HEK293 (cell line): ENCODE measurements around the gene FBXL7.

Experiments used
- CTCF ChIA-PET: fragments of 350-600 bp; formaldehyde crosslinking; extraction: SDS; loops from one replicate; lab custom pipeline; 2021; ENCODE audit warnings: antibody characterized with exemption; lab: Yijun Ruan, JAX
- POLR2A ChIA-PET: fragments of 300-600 bp; formaldehyde crosslinking; extraction: SDS; loops from one replicate; lab custom pipeline; 2020; ENCODE audit warnings: antibody characterized with exemption, inconsistent platforms; lab: Yijun Ruan, JAX
- H3K27ac ChIP-seq: fragments of 200-500 bp; sonication (Bioruptor generic); 2 replicates; pipeline ENCODE4 v1.5.1; 2014; ENCODE audit warnings: low read depth, low read length, control low read depth, inconsistent platforms; ENCODE audit errors: extremely low read depth
- H3K36me3 ChIP-seq, 2 experiments: fragments of 200-500 bp in 1 of 2; sonication (Bioruptor generic) in 1 of 2; 1 replicate in 1 of 2; 2 replicates in 1 of 2; pipeline ENCODE4 v1.5.1; 2014 to 2017; ENCODE audit warnings: inconsistent platforms in 2 of 2, low read length in 2 of 2; ENCODE audit not compliant: control insufficient read depth in 2 of 2, insufficient read depth in 1 of 2
- H3K4me1 ChIP-seq: fragments of 200-500 bp; sonication (Bioruptor generic); 2 replicates; pipeline ENCODE4 v1.5.1; 2014; ENCODE audit warnings: mild to moderate bottlenecking, low read length, inconsistent platforms; ENCODE audit not compliant: control insufficient read depth, insufficient read depth
- H3K4me3 ChIP-seq: 2 replicates; pipeline ENCODE4 v1.5.1; 2011; ENCODE audit warnings: low read depth, mild to moderate bottlenecking, control low read depth, low read length, moderate library complexity
- H3K9me3 ChIP-seq: fragments of 200-500 bp; sonication (Bioruptor generic); 2 replicates; pipeline ENCODE4 v1.5.1; 2014; ENCODE audit warnings: low read depth, low read length, inconsistent platforms; ENCODE audit not compliant: control insufficient read depth, insufficient read depth
- BCL11A ChIP-seq: fragments of 450-650 bp; formaldehyde crosslinking; IDR thresholded peaks from 2 replicates; pipeline ENCODE4 v1.5.1; 2016; ENCODE audit warnings: low read depth, missing biosample characterization, missing genetic modification characterization
- GLI2 ChIP-seq: fragments of 450-650 bp; formaldehyde crosslinking; IDR thresholded peaks from 2 replicates; pipeline ENCODE4; 2017; ENCODE audit warnings: missing biosample characterization, missing genetic modification characterization, low read depth, borderline replicate concordance
- GLIS1 ChIP-seq: fragments of 450-650 bp; formaldehyde crosslinking; IDR thresholded peaks from 2 replicates; pipeline ENCODE4 v1.5.1; 2016; ENCODE audit warnings: missing biosample characterization, missing genetic modification characterization
- HOXC10 ChIP-seq: sonication (generic); formaldehyde crosslinking; IDR thresholded peaks from 2 replicates; pipeline ENCODE4 v1.8.1; 2023; ENCODE audit warnings: mild to moderate bottlenecking, missing genetic modification reagents
- KLF1 ChIP-seq: fragments of 450-650 bp; formaldehyde crosslinking; IDR thresholded peaks from 2 replicates; pipeline ENCODE4 v1.5.1; 2016; ENCODE audit warnings: missing biosample characterization, missing genetic modification characterization
- KLF10 ChIP-seq: fragments of 450-650 bp; IDR thresholded peaks from 2 replicates; pipeline ENCODE4 v1.5.1; 2018; ENCODE audit warnings: missing biosample characterization, mild to moderate bottlenecking, missing genetic modification characterization
- KLF17 ChIP-seq: fragments of 450-650 bp; formaldehyde crosslinking; IDR thresholded peaks from 2 replicates; pipeline ENCODE4 v1.5.1; 2016; ENCODE audit warnings: missing biosample characterization, missing genetic modification characterization
- PRDM10 ChIP-seq: fragments of 450-650 bp; formaldehyde crosslinking; IDR thresholded peaks from 2 replicates; pipeline ENCODE4 v1.5.1; 2016; ENCODE audit warnings: missing biosample characterization, missing genetic modification characterization
- PRDM4 ChIP-seq: fragments of 450-650 bp; formaldehyde crosslinking; IDR thresholded peaks from 2 replicates; pipeline ENCODE4 v1.5.1; 2017; ENCODE audit warnings: missing biosample characterization, missing genetic modification characterization
- SP7 ChIP-seq: fragments of 450-650 bp; formaldehyde crosslinking; IDR thresholded peaks from 2 replicates; pipeline ENCODE4 v1.5.1; 2016; ENCODE audit warnings: missing biosample characterization, missing genetic modification characterization
- ZBTB1 ChIP-seq: fragments of 450-650 bp; formaldehyde crosslinking; IDR thresholded peaks from 2 replicates; pipeline ENCODE4 v1.5.1; 2016; ENCODE audit warnings: missing biosample characterization, missing genetic modification characterization
- ZEB2 ChIP-seq: fragments of 450-650 bp; formaldehyde crosslinking; IDR thresholded peaks from 2 replicates; pipeline ENCODE4 v1.5.1; 2016; ENCODE audit warnings: missing biosample characterization, missing genetic modification characterization
- ZFP3 ChIP-seq: fragments of 450-650 bp; formaldehyde crosslinking; IDR thresholded peaks from 2 replicates; pipeline ENCODE4 v1.5.1; 2016; ENCODE audit warnings: low read depth, missing biosample characterization, missing genetic modification characterization
- ZIC2 ChIP-seq: fragments of 450-650 bp; formaldehyde crosslinking; IDR thresholded peaks from 2 replicates; pipeline ENCODE4 v1.5.1; 2016; ENCODE audit warnings: missing biosample characterization, missing genetic modification characterization
- ZNF138 ChIP-seq: fragments of 450-650 bp; formaldehyde crosslinking; IDR thresholded peaks from 2 replicates; pipeline ENCODE4 v1.5.1; 2016; ENCODE audit warnings: missing biosample characterization, missing genetic modification characterization, borderline replicate concordance
- ZNF148 ChIP-seq: fragments of 450-650 bp; formaldehyde crosslinking; IDR thresholded peaks from 2 replicates; pipeline ENCODE4 v1.5.0; 2017; ENCODE audit warnings: missing biosample characterization, missing genetic modification characterization, borderline replicate concordance
- ZNF16 ChIP-seq: fragments of 450-650 bp; formaldehyde crosslinking; IDR thresholded peaks from 2 replicates; pipeline ENCODE4 v1.5.1; 2016; ENCODE audit warnings: low read depth, missing biosample characterization, missing genetic modification characterization
- ZNF169 ChIP-seq: fragments of 450-650 bp; formaldehyde crosslinking; IDR thresholded peaks from 2 replicates; pipeline ENCODE4 v1.5.1; 2016; ENCODE audit warnings: missing biosample characterization, missing genetic modification characterization
- ZNF19 ChIP-seq: fragments of 450-650 bp; formaldehyde crosslinking; IDR thresholded peaks from 2 replicates; pipeline ENCODE4; 2016; ENCODE audit warnings: missing biosample characterization, missing genetic modification characterization, low read depth
- ZNF335 ChIP-seq: fragments of 450-650 bp; formaldehyde crosslinking; conservative IDR thresholded peaks from 2 replicates; pipeline ENCODE4 v1.5.1; 2016; ENCODE audit warnings: missing biosample characterization, missing genetic modification characterization
- ZNF571 ChIP-seq: fragments of 450-650 bp; formaldehyde crosslinking; IDR thresholded peaks from 2 replicates; pipeline ENCODE4 v1.5.0; 2017; ENCODE audit warnings: missing biosample characterization, missing genetic modification characterization
- ZNF629 ChIP-seq: fragments of 450-650 bp; formaldehyde crosslinking; IDR thresholded peaks from 2 replicates; pipeline ENCODE4 v1.5.1; 2017; ENCODE audit warnings: missing biosample characterization, missing genetic modification characterization
- ZNF768 ChIP-seq: fragments of 450-650 bp; formaldehyde crosslinking; IDR thresholded peaks from 2 replicates; pipeline ENCODE4 v1.5.1; 2018; ENCODE audit warnings: missing biosample characterization, mild to moderate bottlenecking, missing genetic modification characterization

The FBXL7 gene

GRCh38 chr5:15506897-15507296 is 6.9 kb downstream of the FBXL7 start:
- Histone ChIP-seq H3K4me1 (no peaks in the 10 kb centered on the region; the same call in 1 of the 2 replicates), H3K4me3 (no peak overlapping the region), H3K36me3 (no peaks in the 10 kb centered on the region), H3K9me3 (no peaks in the 10 kb centered on the region), H3K27ac (no peak overlapping the region)
- no peak for TF ChIP-seq ZFP3 (tag by site-specific recombination)
- no peak for TF ChIP-seq GLI2 (tag by site-specific recombination)
- TF ChIP-seq ZNF571, result no peak
- no peak for TF ChIP-seq ZNF169
- POLR2A ChIA-PET, result no interaction called here
- CTCF ChIA-PET, result no interaction called here

GRCh38 chr5:15510092-15510491 is 10.1 kb downstream of the FBXL7 start:
- Histone ChIP-seq H3K4me1 (no peaks in the 10 kb centered on the region), H3K27ac (no peak overlapping the region), H3K9me3 (no peaks in the 10 kb centered on the region), H3K4me3 (no peak overlapping the region), H3K36me3 (no peaks in the 10 kb centered on the region)
- no peak for TF ChIP-seq HOXC10 (CRISPR knock-in tag)
- TF ChIP-seq ZEB2 (tag by site-specific recombination), result no peak
- no peak for TF ChIP-seq ZNF148 (tag by site-specific recombination)
- TF ChIP-seq ZNF768, result no peak
- CTCF ChIA-PET, result no interaction called here
- POLR2A ChIA-PET, result no interaction called here

GRCh38 chr5:15510831-15511230 is 10.9 kb downstream of the FBXL7 start:
- ChIA-PET POLR2A (no interaction called here), CTCF (interaction anchor here (0.6 kb wide), 1 partner anchor 21 kb away, joined by 3 read pairs; no protein-coding TSS in a partner anchor)
- TF ChIP-seq ZNF19 (tag by site-specific recombination), result no peak
- no peak for TF ChIP-seq KLF10 (tag by site-specific recombination)
- no peak for TF ChIP-seq ZNF629 (tag by site-specific recombination)
- TF ChIP-seq KLF1, result no peak
- TF ChIP-seq ZNF16 (tag by site-specific recombination), result no peak
- no peak for TF ChIP-seq ZNF335
- TF ChIP-seq ZBTB1 (tag by site-specific recombination), result no peak
- no peak for TF ChIP-seq KLF17 (tag by site-specific recombination)
- TF ChIP-seq BCL11A, result no peak
- no peak for TF ChIP-seq PRDM10 (tag by site-specific recombination)
- TF ChIP-seq PRDM4, result no peak
- TF ChIP-seq ZIC2, result no peak
- TF ChIP-seq ZNF138, result no peak
- TF ChIP-seq SP7 (tag by site-specific recombination), result no peak
- no peak for TF ChIP-seq GLIS1 (tag by site-specific recombination)
- H3K4me1 ChIP-seq, result no peaks in the 10 kb centered on the region
- H3K9me3 ChIP-seq, result no peaks in the 10 kb centered on the region
- no peaks in the 10 kb centered on the region for H3K36me3 ChIP-seq
- no peak overlapping the region for H3K4me3 ChIP-seq
- H3K27ac ChIP-seq, result no peak overlapping the region
